HepG2 (cell line): ENCODE measurements around the gene ICE2. TPM values are rescaled to one million over a fixed set of nuclear protein-coding genes. Genes with fewer than 3 reads are reported as not detected.

ENCODE experiments used
- CREB1 ChIP-seq, 2 experiments: fragments of 450-650 bp in 1 of 2; IDR thresholded peaks; 2 replicates each; pipeline ENCODE4 v1.6.1; 2016 to 2017; ENCODE audit warnings: control low read depth in 1 of 2, mild to moderate bottlenecking in 1 of 2, missing compliant biosample characterization in 1 of 2, missing genetic modification characterization in 1 of 2
- ERF ChIP-seq: IDR thresholded peaks from 2 replicates; pipeline ENCODE4 v1.6.1; 2018; ENCODE audit warnings: missing biosample characterization, missing genetic modification reagents
- HNRNPK ChIP-seq: fragments of 200-400 bp; formaldehyde crosslinking; IDR thresholded peaks from 2 replicates; pipeline ENCODE4 v1.6.1; 2018; ENCODE audit warnings: low read length, low read depth, moderate library complexity, mild to moderate bottlenecking; ENCODE audit not compliant: poor library complexity, severe bottlenecking
- HNRNPL ChIP-seq: fragments of 200-400 bp; formaldehyde crosslinking; IDR thresholded peaks from 2 replicates; pipeline ENCODE4 v1.6.1; 2017; ENCODE audit warnings: mild to moderate bottlenecking, low read depth, low read length
- HOMEZ ChIP-seq: IDR thresholded peaks from 2 replicates; pipeline ENCODE4 v1.6.1; 2016; ENCODE audit warnings: low read depth
- HOXA5 ChIP-seq: sonication (generic); formaldehyde crosslinking; IDR thresholded peaks from 2 replicates; pipeline ENCODE4 v1.4.0; 2020; ENCODE audit warnings: missing genetic modification reagents
- NRL ChIP-seq: sonication (generic); formaldehyde crosslinking; IDR thresholded peaks from 2 replicates; pipeline ENCODE4 v1.5.0; 2020; ENCODE audit warnings: missing genetic modification reagents, mild to moderate bottlenecking, moderate library complexity, borderline replicate concordance
- RORA ChIP-seq: sonication (generic); formaldehyde crosslinking; IDR thresholded peaks from 2 replicates; pipeline ENCODE4 v1.5.0; 2020; ENCODE audit warnings: mild to moderate bottlenecking, missing genetic modification reagents, moderate library complexity
- SNAI1 ChIP-seq: sonication (generic); formaldehyde crosslinking; IDR thresholded peaks from 2 replicates; pipeline ENCODE4 v1.5.0; 2020; ENCODE audit warnings: mild to moderate bottlenecking, missing genetic modification reagents, borderline replicate concordance
- SOX6 ChIP-seq, 2 experiments: fragments of 450-650 bp in 1 of 2; sonication (generic) in 1 of 2; formaldehyde crosslinking in 1 of 2; IDR thresholded peaks; 2 replicates each; pipeline versions ENCODE4 v1.4.0 to v1.6.1; 2017 to 2020; ENCODE audit warnings: antibody characterized with exemption in 1 of 2, mild to moderate bottlenecking in 1 of 2, missing genetic modification reagents in 1 of 2
- TP53 ChIP-seq: sonication (generic); formaldehyde crosslinking; conservative IDR thresholded peaks from 2 replicates; pipeline ENCODE4 v1.4.0; 2020; ENCODE audit warnings: missing genetic modification reagents
- ZNF224 ChIP-seq: sonication (generic); formaldehyde crosslinking; IDR thresholded peaks from 2 replicates; pipeline ENCODE4 v1.5.0; 2020; ENCODE audit warnings: mild to moderate bottlenecking, missing genetic modification reagents
- ZNF235 ChIP-seq: sonication (generic); formaldehyde crosslinking; IDR thresholded peaks from 2 replicates; pipeline ENCODE4 v1.8.1; 2023; ENCODE audit warnings: mild to moderate bottlenecking, missing genetic modification reagents, borderline replicate concordance
- ZNF335 ChIP-seq: sonication (generic); formaldehyde crosslinking; IDR thresholded peaks from 2 replicates; pipeline ENCODE4 v1.4.0; 2020; ENCODE audit warnings: missing genetic modification reagents
- ZNF441 ChIP-seq: sonication (generic); formaldehyde crosslinking; IDR thresholded peaks from 2 replicates; pipeline ENCODE4 v1.7.0; 2021; ENCODE audit warnings: missing genetic modification reagents, borderline replicate concordance
- ZNF569 ChIP-seq: sonication (generic); formaldehyde crosslinking; IDR thresholded peaks from 2 replicates; pipeline ENCODE4 v1.5.0; 2020; ENCODE audit warnings: mild to moderate bottlenecking, missing genetic modification reagents, moderate library complexity, borderline replicate concordance
- ZNF780A ChIP-seq: sonication (generic); formaldehyde crosslinking; IDR thresholded peaks from 2 replicates; pipeline ENCODE4 v1.8.0; 2022; ENCODE audit warnings: mild to moderate bottlenecking, missing genetic modification reagents, moderate library complexity
- ZXDC ChIP-seq: sonication (generic); formaldehyde crosslinking; IDR thresholded peaks from 2 replicates; pipeline ENCODE4 v1.5.0; 2020; ENCODE audit warnings: mild to moderate bottlenecking, missing genetic modification reagents
- polyA plus RNA-seq, 8 experiments: library from polyadenylated mRNA; depleted of rRNA in 3 of 8; stranded (reverse) in 7 of 8; unstranded in 1 of 8; fragments of >200 nt; fragmentation: Illumina TruSeq in 4 of 8; extraction: Trizol in 4 of 8; gene quantifications; 2 replicates each; pipeline versions ENCODE4 v1.2.1 to v1.2.3, GENCODE V29; 2011 to 2016; ENCODE audit warnings: low read depth in 4 of 8, missing spikeins in 1 of 8, mixed read lengths in 1 of 8; ENCODE audit not compliant: insufficient read depth in 1 of 8
- total RNA-seq, 5 experiments: library from RNA; depleted of rRNA; stranded (reverse); fragments of >200 nt; fragmentation: Illumina TruSeq; extraction: Trizol; gene quantifications; 2 replicates each; pipeline ENCODE4 v1.2.3, GENCODE V29; 2016; ENCODE audit warnings: low read depth in 1 of 5
- TF ChIP-seq, protein P1 (sequence below): fragments of 450-650 bp; IDR thresholded peaks from 2 replicates; pipeline ENCODE4 v1.6.1; 2017
- TF ChIP-seq, protein P2 (sequence below): sonication (generic); formaldehyde crosslinking; IDR thresholded peaks from 2 replicates; pipeline ENCODE4 v1.4.0; 2020; ENCODE audit warnings: missing genetic modification reagents
- TF ChIP-seq, protein P3 (sequence below): sonication (generic); formaldehyde crosslinking; IDR thresholded peaks from 2 replicates; pipeline ENCODE4 v1.5.0; 2020; ENCODE audit warnings: missing genetic modification reagents, mild to moderate bottlenecking, borderline replicate concordance

The ICE2 gene
- total and polyA plus RNA-seq, 2 of the 13 experiments (the other 11 are each of a cell fraction or from before 2014, with no cell fraction given) = 24.8 to 26.4 TPM

DNA sequence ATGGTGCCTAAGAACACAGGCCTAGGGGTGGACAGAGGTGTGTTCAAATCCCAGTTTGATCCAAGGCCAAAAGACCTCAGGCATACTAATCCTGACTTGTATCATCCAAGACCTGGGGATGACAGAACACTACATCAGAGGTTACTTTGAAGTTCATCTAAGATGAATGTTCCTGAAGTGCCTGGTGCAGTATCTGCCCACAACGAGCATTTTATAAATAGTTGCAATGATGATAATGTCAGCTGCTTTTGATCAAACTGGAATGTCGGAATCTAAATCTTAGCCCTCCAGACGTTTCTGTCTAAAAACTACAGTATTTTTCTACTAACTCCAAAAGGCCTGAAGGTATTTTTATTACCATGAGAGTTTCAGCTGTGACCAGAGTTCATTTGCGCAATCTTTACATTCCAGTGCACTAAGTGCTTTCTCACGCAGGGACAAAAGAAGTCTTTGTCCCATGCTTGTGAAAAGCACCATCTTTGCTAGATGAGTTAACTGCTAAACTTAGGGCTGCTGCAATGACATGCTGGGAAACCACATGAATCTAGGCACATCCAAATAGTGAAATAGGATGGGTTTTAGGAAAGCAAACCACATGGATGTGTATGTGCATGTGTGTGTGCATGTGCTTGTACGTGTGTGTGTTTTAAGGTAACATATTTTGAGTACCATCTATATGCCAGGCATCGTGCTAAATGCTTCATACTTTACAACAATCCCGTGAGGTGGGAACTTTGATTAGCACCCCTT is 99.2 kb downstream of the ICE2 start (continued):
- TF ChIP-seq ZXDC (CRISPR knock-in tag) = no peak
- no peak for TF ChIP-seq ZNF441 (CRISPR knock-in tag)
- no peak for TF ChIP-seq ZNF780A (CRISPR knock-in tag)
- peak; percentile 57; the same call in 1 of the 2 replicates for TF ChIP-seq HOMEZ
- TF ChIP-seq ERF = peak; percentile 62; the same call in 1 of the 2 replicates
- peak; percentile 71; the same call in 1 of the 2 replicates for TF ChIP-seq RORA (CRISPR knock-in tag)
- no peak for TF ChIP-seq NRL (CRISPR knock-in tag)
- TF ChIP-seq HNRNPK = no peak
- TF ChIP-seq CREB1 (IDR thresholded peaks at IDR 0.05) = no peak
- TF ChIP-seq CREB1 (CRISPR knock-in tag; IDR thresholded peaks at IDR 0.05) = peak; percentile 82
- TF ChIP-seq SOX6 (IDR thresholded peaks at IDR 0.05) = no peak
- TF ChIP-seq SOX6 (CRISPR knock-in tag; IDR thresholded peaks at IDR 0.05) = peak; percentile 98
- TF ChIP-seq ZNF235 (CRISPR knock-in tag) = no peak
- peak; percentile 68; the same call in 1 of the 2 replicates for TF ChIP-seq ZNF335 (CRISPR knock-in tag)
- no peak for TF ChIP-seq ZNF569
- TF ChIP-seq ZNF224 (CRISPR knock-in tag) = no peak
- 0 out of 2 replicates have a peak, but pooled peaks have one; percentile 30 for TF ChIP-seq TP53
- TF ChIP-seq, protein P1, sequence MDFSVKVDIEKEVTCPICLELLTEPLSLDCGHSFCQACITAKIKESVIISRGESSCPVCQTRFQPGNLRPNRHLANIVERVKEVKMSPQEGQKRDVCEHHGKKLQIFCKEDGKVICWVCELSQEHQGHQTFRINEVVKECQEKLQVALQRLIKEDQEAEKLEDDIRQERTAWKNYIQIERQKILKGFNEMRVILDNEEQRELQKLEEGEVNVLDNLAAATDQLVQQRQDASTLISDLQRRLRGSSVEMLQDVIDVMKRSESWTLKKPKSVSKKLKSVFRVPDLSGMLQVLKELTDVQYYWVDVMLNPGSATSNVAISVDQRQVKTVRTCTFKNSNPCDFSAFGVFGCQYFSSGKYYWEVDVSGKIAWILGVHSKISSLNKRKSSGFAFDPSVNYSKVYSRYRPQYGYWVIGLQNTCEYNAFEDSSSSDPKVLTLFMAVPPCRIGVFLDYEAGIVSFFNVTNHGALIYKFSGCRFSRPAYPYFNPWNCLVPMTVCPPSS = no peak
- TF ChIP-seq HNRNPL = no peak
- TF ChIP-seq, protein P2, sequence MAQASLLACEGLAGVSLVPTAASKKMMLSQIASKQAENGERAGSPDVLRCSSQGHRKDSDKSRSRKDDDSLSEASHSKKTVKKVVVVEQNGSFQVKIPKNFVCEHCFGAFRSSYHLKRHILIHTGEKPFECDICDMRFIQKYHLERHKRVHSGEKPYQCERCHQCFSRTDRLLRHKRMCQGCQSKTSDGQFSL (CRISPR knock-in tag) = no peak
- TF ChIP-seq, protein P3, sequence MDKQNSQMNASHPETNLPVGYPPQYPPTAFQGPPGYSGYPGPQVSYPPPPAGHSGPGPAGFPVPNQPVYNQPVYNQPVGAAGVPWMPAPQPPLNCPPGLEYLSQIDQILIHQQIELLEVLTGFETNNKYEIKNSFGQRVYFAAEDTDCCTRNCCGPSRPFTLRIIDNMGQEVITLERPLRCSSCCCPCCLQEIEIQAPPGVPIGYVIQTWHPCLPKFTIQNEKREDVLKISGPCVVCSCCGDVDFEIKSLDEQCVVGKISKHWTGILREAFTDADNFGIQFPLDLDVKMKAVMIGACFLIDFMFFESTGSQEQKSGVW (CRISPR knock-in tag) = no peak
- TF ChIP-seq SNAI1 (CRISPR knock-in tag) = no peak
- no peak for TF ChIP-seq HOXA5 (CRISPR knock-in tag)
